ENCODE results near the gene OSCAR.

OSCAR gene

DNA sequence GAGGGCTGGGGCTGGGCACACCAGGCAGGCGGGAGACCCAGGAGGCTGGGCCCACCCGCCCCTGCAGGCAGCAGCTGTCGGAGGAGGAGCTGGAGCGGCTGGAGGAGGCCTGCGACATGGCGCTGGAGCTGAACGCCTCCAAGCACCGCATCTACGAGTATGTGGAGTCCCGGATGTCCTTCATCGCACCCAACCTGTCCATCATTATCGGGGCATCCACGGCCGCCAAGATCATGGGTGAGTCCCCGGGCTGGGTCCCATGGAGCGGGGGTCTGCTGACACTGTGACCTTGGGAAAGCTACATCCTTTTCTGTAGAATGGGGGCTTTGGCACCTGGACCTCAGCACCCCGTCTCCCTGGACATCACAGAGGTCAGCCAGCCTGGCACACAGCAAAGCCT, 23.1 kb upstream of the OSCAR start:
- no peak for DNase-seq (ENCODE audit: low spot score)
- TF ChIP-seq, protein P1, sequence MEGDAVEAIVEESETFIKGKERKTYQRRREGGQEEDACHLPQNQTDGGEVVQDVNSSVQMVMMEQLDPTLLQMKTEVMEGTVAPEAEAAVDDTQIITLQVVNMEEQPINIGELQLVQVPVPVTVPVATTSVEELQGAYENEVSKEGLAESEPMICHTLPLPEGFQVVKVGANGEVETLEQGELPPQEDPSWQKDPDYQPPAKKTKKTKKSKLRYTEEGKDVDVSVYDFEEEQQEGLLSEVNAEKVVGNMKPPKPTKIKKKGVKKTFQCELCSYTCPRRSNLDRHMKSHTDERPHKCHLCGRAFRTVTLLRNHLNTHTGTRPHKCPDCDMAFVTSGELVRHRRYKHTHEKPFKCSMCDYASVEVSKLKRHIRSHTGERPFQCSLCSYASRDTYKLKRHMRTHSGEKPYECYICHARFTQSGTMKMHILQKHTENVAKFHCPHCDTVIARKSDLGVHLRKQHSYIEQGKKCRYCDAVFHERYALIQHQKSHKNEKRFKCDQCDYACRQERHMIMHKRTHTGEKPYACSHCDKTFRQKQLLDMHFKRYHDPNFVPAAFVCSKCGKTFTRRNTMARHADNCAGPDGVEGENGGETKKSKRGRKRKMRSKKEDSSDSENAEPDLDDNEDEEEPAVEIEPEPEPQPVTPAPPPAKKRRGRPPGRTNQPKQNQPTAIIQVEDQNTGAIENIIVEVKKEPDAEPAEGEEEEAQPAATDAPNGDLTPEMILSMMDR (IDR thresholded peaks at IDR 0.05; ENCODE audit: extremely low read depth, missing control alignments): no peak

DNA sequence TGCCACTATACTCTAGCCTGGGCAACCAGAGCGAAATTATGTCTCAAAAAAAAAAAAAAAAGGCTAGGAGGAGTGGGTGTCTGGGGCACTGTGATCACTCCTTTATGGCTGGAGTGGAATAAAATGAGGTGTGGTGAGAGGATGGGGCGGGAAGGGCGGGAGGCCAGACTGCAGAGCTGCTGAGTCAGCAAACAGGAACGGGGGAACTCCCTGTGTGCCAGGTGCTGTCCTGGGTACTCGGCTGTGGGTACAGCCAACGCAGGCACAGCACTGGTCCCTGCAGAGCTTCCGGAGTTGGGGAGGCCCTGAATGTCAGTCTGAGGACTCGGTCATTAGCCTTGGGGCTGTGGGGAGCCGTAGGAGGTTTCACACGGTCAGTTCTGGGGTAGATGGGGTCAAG, 20.7 kb upstream of the OSCAR start:
- TF ChIP-seq, protein P1 (IDR thresholded peaks at IDR 0.05; ENCODE audit: extremely low read depth, missing control alignments): no peak
- DNase-seq (ENCODE audit: low spot score): no peak

DNA sequence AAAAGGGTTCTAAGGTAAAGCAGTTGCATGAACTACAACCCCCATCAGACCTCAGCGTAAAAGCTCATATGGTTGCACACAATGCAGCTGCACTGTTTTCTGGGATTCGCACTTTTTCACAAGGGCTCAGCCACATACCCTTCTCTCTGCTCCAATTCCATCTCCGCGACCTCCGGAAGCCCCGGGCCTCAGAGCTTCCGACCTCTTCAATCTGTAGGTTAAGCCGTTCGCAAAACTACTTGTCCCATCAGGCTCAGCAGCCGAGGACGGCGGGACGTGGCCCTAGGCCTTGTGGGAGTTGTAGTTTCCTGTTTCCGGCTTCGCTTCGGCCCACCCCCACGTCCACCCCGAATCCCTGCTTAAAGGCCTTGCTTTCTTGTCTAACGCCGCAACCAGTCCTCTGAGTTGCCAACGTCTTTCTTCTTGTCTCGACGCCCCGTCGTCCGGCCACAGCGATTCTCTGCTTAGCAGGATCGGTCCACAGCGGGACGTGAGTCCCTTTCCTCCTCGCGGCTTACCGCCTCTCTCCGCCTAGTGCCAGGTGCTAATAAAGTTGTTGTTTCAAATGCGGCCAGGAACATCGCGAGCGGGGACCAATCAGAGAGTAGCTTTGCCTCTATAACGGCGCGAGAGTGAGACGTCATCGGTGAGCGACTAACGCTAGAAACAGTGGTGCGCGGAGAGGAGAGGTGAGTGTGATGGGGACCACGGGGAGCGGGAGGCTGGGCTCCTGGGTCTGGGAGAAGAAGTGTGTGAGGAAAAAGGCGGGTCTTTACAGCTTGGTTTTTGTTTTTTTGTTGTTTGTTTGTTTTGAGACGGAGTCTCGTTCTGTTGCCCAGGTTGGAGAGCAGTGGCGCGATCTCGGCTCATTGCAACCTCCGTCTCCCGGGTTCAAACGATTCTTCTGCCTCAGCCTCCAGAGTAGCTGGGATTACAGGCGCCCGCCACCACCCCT, 14.8 kb upstream of the OSCAR start, which contains the start of the genes PRPF31 and TFPT:
TSS of gene PRPF31 (plus strand) at position 646 of the 955 bp plus-strand sequence. CDS start 2,525 bp downstream, outside the sequence.
TSS of gene TFPT (minus strand) at position 549 of the 955 bp plus-strand sequence. CDS start at position 161, 388 bp downstream.
- DNase-seq (ENCODE audit: low spot score): peak; percentile 97
- TF ChIP-seq, protein P1 (IDR thresholded peaks at IDR 0.05; ENCODE audit: extremely low read depth, missing control alignments): no peak

DNA sequence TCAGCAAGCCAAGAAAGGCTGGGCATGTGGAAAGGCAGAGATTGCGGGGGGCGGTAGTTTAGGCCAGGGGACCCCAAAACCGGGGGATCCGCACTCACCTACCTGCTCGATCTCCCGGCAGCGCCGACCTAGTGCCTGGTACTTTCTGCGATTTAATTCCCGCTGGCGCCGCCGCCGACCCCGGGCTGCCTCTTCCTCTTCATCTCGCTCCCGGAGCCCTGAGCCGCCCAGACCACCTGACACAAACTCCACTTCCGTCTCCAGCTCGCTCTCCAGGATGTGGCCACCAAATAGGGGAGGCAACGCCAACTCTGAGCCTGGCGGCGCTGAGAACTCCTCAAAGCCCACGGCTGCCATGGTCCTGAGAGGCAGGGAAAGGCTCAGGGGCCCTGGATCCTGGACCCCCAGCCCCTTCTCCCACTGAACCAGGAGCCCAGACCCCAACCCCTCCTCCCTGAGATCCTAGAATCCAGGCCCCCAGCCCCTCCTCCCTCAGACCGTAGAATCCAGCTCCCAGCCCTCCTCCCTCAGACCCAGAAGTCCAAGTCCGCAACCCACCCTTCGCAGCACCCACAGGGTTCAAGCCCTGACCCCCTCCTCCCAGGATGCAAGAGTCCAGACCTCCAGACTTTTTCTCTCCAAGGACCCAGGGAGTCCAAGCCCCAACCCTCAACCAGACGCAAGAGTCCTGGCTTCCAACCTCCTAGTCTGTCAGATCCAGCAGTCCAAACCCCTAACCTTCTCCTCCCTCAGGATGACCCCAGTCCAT, 13.9 kb upstream of the OSCAR start:
- TF ChIP-seq, protein P1 (IDR thresholded peaks at IDR 0.05; ENCODE audit: extremely low read depth, missing control alignments): no peak
- peak; percentile 71 for DNase-seq (ENCODE audit: low spot score)

DNA sequence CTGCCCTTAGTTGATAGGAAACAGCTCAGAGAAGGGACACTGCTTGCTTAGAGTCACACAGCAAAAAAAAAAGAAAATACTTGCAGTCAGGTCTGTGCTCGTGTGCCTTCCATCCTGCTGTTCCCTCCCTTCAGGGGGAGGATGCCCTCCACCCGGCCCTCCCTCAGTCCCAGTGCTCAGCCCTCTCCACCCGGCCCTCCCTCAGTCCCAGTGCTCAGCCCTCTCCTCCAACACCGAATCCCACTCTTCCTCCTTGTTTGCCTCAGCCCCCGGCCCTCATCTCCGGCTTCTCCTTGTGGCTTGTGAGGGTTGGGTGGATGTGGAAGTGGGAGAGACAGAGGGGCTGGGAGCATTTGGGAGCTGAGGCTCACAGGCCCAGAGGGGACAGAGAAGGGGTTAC, 9.0 kb upstream of the OSCAR start:
- DNase-seq (ENCODE audit: low spot score): no peak
- TF ChIP-seq, protein P1 (IDR thresholded peaks at IDR 0.05; ENCODE audit: extremely low read depth, missing control alignments): no peak

DNA sequence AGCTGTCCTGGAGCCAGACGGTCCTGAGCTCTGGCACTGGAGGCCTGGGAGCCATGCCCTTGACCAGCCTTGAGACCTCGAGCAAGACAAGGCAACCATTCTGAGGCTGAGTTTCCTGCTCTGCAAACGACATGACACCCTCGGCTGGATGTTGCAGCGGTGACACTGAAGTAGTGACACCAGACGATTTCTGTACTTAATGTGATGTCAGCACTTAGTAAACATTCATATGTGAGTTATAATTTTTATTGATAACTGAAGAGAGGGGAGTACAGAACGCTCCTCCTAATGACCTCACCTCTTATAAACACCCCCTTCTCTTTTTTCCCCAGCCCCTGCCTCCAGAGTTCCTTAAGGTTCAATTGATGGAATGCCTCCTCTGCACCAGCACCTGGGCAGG, 7.9 kb upstream of the OSCAR start:
- TF ChIP-seq, protein P1 (IDR thresholded peaks at IDR 0.05; ENCODE audit: extremely low read depth, missing control alignments): no peak
- no peak for DNase-seq (ENCODE audit: low spot score)

All from GM20000 (cell line).